Heart right ventricle (tissue), 16 donors: Measurements from ENCODE around the gene SORL1-AS1.
A peak's percentile ranks its signal among the peaks of the same experiment; 100 is the strongest.

ENCODE experiments used
- ATAC-seq, 8 donors: fragments of 200-7000 bp; cut with Tn5 transposase; one replicate each; pipeline ENCODE4 v1.9.1; 2020; ENCODE audit warnings: mild to moderate bottlenecking in 8 of 8, moderate library complexity in 8 of 8, moderate number of reproducible peaks in 1 of 8
- DNase-seq, 2 donors: peaks; one replicate each; pipeline ENCODE4 v3.0.0-alpha.2; 2020
- H3K27ac ChIP-seq, 10 donors: fragments of 200-600 bp; sonication (generic) in 2 of 10; one replicate each; pipeline versions ENCODE4 v1.5.0 to v1.8.0; 2020 to 2022; ENCODE audit warnings: mild to moderate bottlenecking in 3 of 10
- H3K27me3 ChIP-seq, 7 donors: fragments of 200-600 bp; one replicate each; pipeline ENCODE4 v1.8.0; 2021 to 2022; ENCODE audit warnings: mild to moderate bottlenecking in 2 of 7
- H3K36me3 ChIP-seq, 9 donors: fragments of 200-600 bp; sonication (generic) in 1 of 9; one replicate each; pipeline versions ENCODE4 v1.5.0 to v1.8.0; 2020 to 2022; ENCODE audit warnings: mild to moderate bottlenecking in 2 of 9
- H3K4me1 ChIP-seq, 9 donors: fragments of 200-600 bp; sonication (generic) in 1 of 9; one replicate each; pipeline versions ENCODE4 v1.5.0 to v1.8.0; 2020 to 2022; ENCODE audit warnings: mild to moderate bottlenecking in 4 of 9
- H3K4me3 ChIP-seq, 10 donors: fragments of 200-600 bp; sonication (generic) in 2 of 10; one replicate each; pipeline versions ENCODE4 v1.5.0 to v1.8.0; 2020 to 2022; ENCODE audit warnings: mild to moderate bottlenecking in 7 of 10, moderate library complexity in 2 of 10
- H3K9me3 ChIP-seq, 11 donors: fragments of 200-600 bp in 10 of 11; sonication (generic) in 2 of 11; one replicate each; pipeline versions ENCODE4 v1.5.0 to v1.8.0; 2013 to 2022; ENCODE audit warnings: mild to moderate bottlenecking in 2 of 11, control low read depth in 1 of 11, moderate library complexity in 1 of 11
- CTCF ChIP-seq, 9 donors: fragments of 200-600 bp; sonication (generic) in 2 of 9; IDR thresholded peaks; one replicate each; pipeline versions ENCODE4 v1.5.0 to v1.8.0; 2021 to 2022; ENCODE audit warnings: antibody characterized with exemption in 9 of 9, mild to moderate bottlenecking in 5 of 9, moderate library complexity in 1 of 9
- WGBS, 2 donors: extraction: QIAGEN DNeasy Blood & Tissue Kit; methylation state at CpG; one replicate each; pipeline ENCODE4 v1.1.7; 2013; ENCODE audit warnings: inconsistent platforms in 1 of 2; 5-methylcytosine and 5-hydroxymethylcytosine counted together
- intact Hi-C, 10 donors: fragments of 100-400 bp; cut with DNase I; formaldehyde crosslinking; loops; one replicate each; pipeline versions ENCODE4 v1.11.1 to v1.14.2; 2022
- donor health status: Arrhythmogenic right ventricular cardiomyopathy.
- donor health status: ischemic (EF 13 %, LVEDD 7.1; RV severe dilation, severe dysfunction).
- donor health status: healthy with polysubstance abuse.
- donor health status: DM: no; HTN: yes; CAD: no.
- donor health status: DM: no; HTN: no; CAD: no.
- donor health status: ischemic (EF 25% LVEDD 6.9; RV normal size, moderate dysfunction).
- donor health status: ischemic (EF 25% LVEDD 5.7; RV mildly dilated, moderate dysfunction).
- donor health status: healthy.
- donor health status: DM: yes; HTN: yes; CAD: no.
- donor health status: Ischemic cardiomyopathy.
- donor health status: ischemic (EF 35%, LVEDD 5.7; RV mildly dilated, moderate dysfunction).
- donor health status: nonischemic (EF 11% LVEDD 7.7; RV severe dilation, severe dysfunction).
- donor health status: DM: yes; HTN: yes; CAD: no.
- donor health status: PGD.
- donor health status: ischemic (EF 29% LVEDD 5.4; RV normal size, mild dysfunction).
- donor health status: nonischemic (EF 23%, LVEDD 6.1; RV moderate dilation, normal function).

SORL1-AS1 gene

GRCh38 chr11:121459413-121460017 is 6.7 kb upstream of the SORL1-AS1 start:
- H3K4me1 ChIP-seq = peaks cover 0 to 51% (median 4%) of the 10 kb centered on the region in 9 donors
- ATAC-seq (no peak), DNase-seq (no peak)
- peak overlapping the region in 1 of 10 donors; percentile 42 for H3K27ac ChIP-seq
- WGBS, 2 donors = 74 to 86% methylated on average over 7 of the region's 7 CpGs
- no peaks in the 10 kb centered on the region for H3K36me3 ChIP-seq
- TF ChIP-seq CTCF (IDR thresholded peaks at IDR 0.05) = no peak
- H3K27me3 ChIP-seq = no peaks in the 10 kb centered on the region
- intact Hi-C loops = loop anchor here in 6 of 10 donors (10.0 kb wide), 5 partner anchors 65 to 135 kb away; no protein-coding TSS in a partner anchor
- no peaks in the 10 kb centered on the region for H3K9me3 ChIP-seq
- H3K4me3 ChIP-seq = no peak overlapping the region

- peaks cover 0 to 46% (median 0%) of the 10 kb centered on the region in 9 donors for H3K4me1 ChIP-seq
- no peaks in the 10 kb centered on the region for H3K36me3 ChIP-seq
- no peaks in the 10 kb centered on the region for H3K27me3 ChIP-seq
- intact Hi-C loops = loop anchor here in 6 of 10 donors (10.0 kb wide), 5 partner anchors 66 to 136 kb away; no protein-coding TSS in a partner anchor
- no peaks in the 10 kb centered on the region for H3K9me3 ChIP-seq
- no peak for ATAC-seq
- H3K27ac ChIP-seq = no peak overlapping the region
- WGBS, 2 donors = 92 to 94% methylated on average over 9 of the region's 9 CpGs
- no peak overlapping the region for H3K4me3 ChIP-seq
- no peak for TF ChIP-seq CTCF (IDR thresholded peaks at IDR 0.05)
- DNase-seq = no peak
Measured at GRCh38 chr11:121458551-121458950, 5.8 kb upstream of the SORL1-AS1 start.

- WGBS, 2 donors = 70 to 73% methylated on average over 11 of the region's 11 CpGs
- Histone ChIP-seq H3K27me3 (peaks cover 0 to 13% (median 4%) of the 10 kb centered on the region in 7 donors), H3K27ac (peak overlapping the region in 1 of 10 donors; percentile 90), H3K4me1 (peaks cover 0 to 49% (median 0%) of the 10 kb centered on the region in 9 donors), H3K9me3 (no peaks in the 10 kb centered on the region), H3K4me3 (no peak overlapping the region), H3K36me3 (no peaks in the 10 kb centered on the region)
- intact Hi-C loops = loop anchor here in 6 of 10 donors (10.0 kb wide), 5 partner anchors 68 to 138 kb away; no protein-coding TSS in a partner anchor
- no peak for TF ChIP-seq CTCF (IDR thresholded peaks at IDR 0.05)
- DNase-seq (no peak), ATAC-seq (no peak)
Measured at GRCh38 chr11:121456816-121457431, 4.2 kb upstream of the SORL1-AS1 start.

GRCh38 chr11:121456151-121456550 is 3.4 kb upstream of the SORL1-AS1 start:
- intact Hi-C loops = loop anchor here in 6 of 10 donors (10.0 kb wide), 5 partner anchors 69 to 139 kb away; no protein-coding TSS in a partner anchor
- H3K4me1 ChIP-seq = peaks cover 0 to 56% (median 5%) of the 10 kb centered on the region in 9 donors
- no peak overlapping the region for H3K4me3 ChIP-seq
- ATAC-seq (no peak), DNase-seq (no peak)
- no peaks in the 10 kb centered on the region for H3K36me3 ChIP-seq
- no peak for TF ChIP-seq CTCF (IDR thresholded peaks at IDR 0.05)
- H3K27me3 ChIP-seq = peaks cover 0 to 20% (median 11%) of the 10 kb centered on the region in 7 donors
- no peaks in the 10 kb centered on the region for H3K9me3 ChIP-seq
- peak overlapping the region in 1 of 10 donors; percentile 90 for H3K27ac ChIP-seq
- 92 to 97% methylated on average over 2 of the region's 2 CpGs for WGBS, 2 donors
